GM12878 (cell line): ENCODE data around the gene GPER1. TPM values are rescaled to one million over a fixed set of nuclear protein-coding genes. Genes with fewer than 3 reads are reported as not detected.

Experiments
- ATAC-seq: fragments of 200-7000 bp; cut with Tn5 transposase; 3 replicates; pipeline ENCODE4 v1.9.1; 2020; ENCODE audit warnings: mild to moderate bottlenecking, moderate library complexity
- BruUV-seq: library from RNA; stranded (reverse); fragments of 400-500 nt; replicated peaks from 2 replicates; lab custom pipeline; 2021; lab: Mats Ljungman, UMichigan
- CTCF ChIA-PET: fragments of 300-600 bp; sonication (Branson Sonifier 250); formaldehyde crosslinking; extraction: SDS; loops from one replicate; lab custom pipeline; 2021; ENCODE audit warnings: inconsistent platforms; lab: Yijun Ruan, JAX
- POLR2A ChIA-PET: fragments of 350-600 bp; formaldehyde crosslinking; extraction: SDS; loops from one replicate; lab custom pipeline; 2021; ENCODE audit warnings: inconsistent platforms; lab: Charles Lee
- RAD21 ChIA-PET: fragments of 300-600 bp; sonication (Branson Sonifier 250); formaldehyde crosslinking; loops from one replicate; lab custom pipeline; 2023; ENCODE audit warnings: antibody characterized with exemption; ENCODE audit not compliant: unreplicated experiment; lab: Charles Lee
- SMC1A ChIA-PET: fragments of 300-600 bp; sonication (Branson Sonifier 250); formaldehyde crosslinking; loops from one replicate; lab custom pipeline; 2023; ENCODE audit not compliant: unreplicated experiment, uncharacterized antibody; lab: Charles Lee
- DNase-seq: peaks from one replicate; pipeline ENCODE4 v3.0.0-alpha.2; 2011; ENCODE audit warnings: low read depth, low spot score
- FAIRE-seq: peaks from 3 replicates; lab custom pipeline; 2011; peaks lifted over from hg19 to GRCh38; lab: Jason Lieb, UNC
- H2AFZ ChIP-seq: 2 replicates; pipeline ENCODE4 v1.6.0; 2011; ENCODE audit warnings: low read depth, low read length, control low read depth; ENCODE audit not compliant: control insufficient read depth
- H3K27ac ChIP-seq: 2 replicates; pipeline ENCODE4 v1.5.1; 2011; ENCODE audit warnings: control low read depth; ENCODE audit not compliant: control insufficient read depth, insufficient read depth
- H3K27me3 ChIP-seq, 2 experiments: replicated peaks in 1 of 2; 2 replicates each; pipeline versions ENCODE4 v1.6.0 to v1.6.1; 2011; ENCODE audit warnings: low read length in 1 of 2; ENCODE audit not compliant: control insufficient read depth in 2 of 2, insufficient read depth in 2 of 2
- H3K36me3 ChIP-seq, 2 experiments: 2 replicates each; pipeline ENCODE4 v1.5.1; 2011; ENCODE audit warnings: low read length in 1 of 2; ENCODE audit not compliant: control insufficient read depth in 2 of 2, insufficient read depth in 2 of 2
- H3K4me1 ChIP-seq: 2 replicates; pipeline ENCODE4 v1.6.1; 2011; ENCODE audit warnings: mild to moderate bottlenecking, low read length, moderate library complexity, mixed read lengths; ENCODE audit not compliant: control insufficient read depth, insufficient read depth
- H3K4me2 ChIP-seq: 2 replicates; pipeline ENCODE4 v1.6.0; 2011; ENCODE audit warnings: control low read depth; ENCODE audit not compliant: control insufficient read depth, insufficient read depth
- H3K4me3 ChIP-seq: fragments of 200-600 bp; sonication (generic); 2 replicates; pipeline ENCODE4 v1.5.1; 2016
- H3K79me2 ChIP-seq: 2 replicates; pipeline ENCODE4 v1.6.0; 2011; ENCODE audit warnings: low read length; ENCODE audit not compliant: control insufficient read depth, insufficient read depth
- H3K9ac ChIP-seq: 2 replicates; pipeline ENCODE4 v1.8.0; 2011; ENCODE audit warnings: low read length, control low read depth, mixed read lengths; ENCODE audit not compliant: control insufficient read depth, insufficient read depth
- H3K9me3 ChIP-seq: replicated peaks from 3 replicates; pipeline ENCODE4 v1.5.1; 2011; ENCODE audit warnings: mild to moderate bottlenecking, low read length; ENCODE audit not compliant: control insufficient read depth, insufficient read depth
- H4K20me1 ChIP-seq: 2 replicates; pipeline ENCODE4 v1.6.0; 2011; ENCODE audit not compliant: control insufficient read depth, insufficient read depth
- HDAC6 ChIP-seq: fragments of 200-600 bp; sonication (generic); IDR thresholded peaks from one replicate; pipeline ENCODE4 v1.8.0; 2017; ENCODE audit warnings: antibody characterized with exemption; ENCODE audit not compliant: unreplicated experiment
- MEF2A ChIP-seq: IDR thresholded peaks from 2 replicates; pipeline ENCODE4 v1.6.1; 2011; ENCODE audit warnings: low read depth, mild to moderate bottlenecking, low read length, moderate library complexity; ENCODE audit not compliant: insufficient read depth
- PML ChIP-seq: IDR thresholded peaks from 2 replicates; pipeline ENCODE4 v1.6.1; 2012; ENCODE audit warnings: low read length, inconsistent platforms
- POU2F2 ChIP-seq: IDR thresholded peaks from 3 replicates; pipeline ENCODE4 v1.6.1; 2011; ENCODE audit warnings: low read depth, mild to moderate bottlenecking, low read length, borderline replicate concordance
- RUNX3 ChIP-seq: IDR thresholded peaks from 2 replicates; pipeline ENCODE4 v1.6.1; 2012; ENCODE audit warnings: low read length, inconsistent platforms
- SMARCA5 ChIP-seq: fragments of 450-650 bp; IDR thresholded peaks from 2 replicates; pipeline ENCODE4 v1.6.1; 2017; ENCODE audit warnings: mild to moderate bottlenecking
- ZNF217 ChIP-seq: fragments of 450-650 bp; IDR thresholded peaks from 2 replicates; pipeline ENCODE4 v1.6.1; 2017; ENCODE audit warnings: antibody characterized with exemption, mild to moderate bottlenecking
- WGBS: methylation state at CpG from one replicate; pipeline ENCODE4 v1.1.6; 2016; ENCODE audit warnings: low lambda C conversion rate; ENCODE audit not compliant: insufficient replicate concordance, insufficient coverage; ENCODE audit errors: missing lambda C conversion rate; 5-methylcytosine and 5-hydroxymethylcytosine counted together
- in situ Hi-C: fragments of 300-500 bp; cut with MboI; formaldehyde crosslinking; loops from 9 replicates; pipeline ENCODE4 v1.14.3; 2018; ENCODE audit warnings: mixed read lengths
- intact Hi-C: fragments of 100-400 bp; cut with micrococcal nuclease; formaldehyde crosslinking; loops from one replicate; pipeline ENCODE4 v1.14.2; 2022; ENCODE audit not compliant: unreplicated experiment
- polyA plus RNA-seq, 11 experiments: library from polyadenylated mRNA; depleted of rRNA in 4 of 11; unstranded in 6 of 11; stranded (reverse) in 5 of 11; fragments of >200 nt; fragmentation: Nextera tagmentation in 4 of 11; fragmentation: Illumina TruSeq in 1 of 11; extraction: Ambion mirVana in 4 of 11; extraction: Trizol in 1 of 11; gene quantifications; 1 replicate in 1 of 11; 2 replicates in 10 of 11; pipeline versions ENCODE4 v1.2.1 to v1.2.3, GENCODE V29; 2011 to 2016; ENCODE audit warnings: inconsistent platforms in 2 of 11, missing spikeins in 2 of 11, low read depth in 1 of 11
- total RNA-seq, 4 experiments: library from RNA; depleted of rRNA in 3 of 4; stranded (reverse); fragments of >200 nt in 3 of 4; fragmentation: Illumina TruSeq in 1 of 4; extraction: Trizol in 1 of 4; gene quantifications; 2 replicates each; pipeline versions ENCODE4 v1.2.1 to v1.2.3, GENCODE V29; 2013 to 2021

GPER1 gene
- total and polyA plus RNA-seq, 10 of the 15 experiments (the other 5 are each of a cell fraction or from before 2014, with no cell fraction given): 0.03 to 6.5 (median 2.6) TPM

DNA sequence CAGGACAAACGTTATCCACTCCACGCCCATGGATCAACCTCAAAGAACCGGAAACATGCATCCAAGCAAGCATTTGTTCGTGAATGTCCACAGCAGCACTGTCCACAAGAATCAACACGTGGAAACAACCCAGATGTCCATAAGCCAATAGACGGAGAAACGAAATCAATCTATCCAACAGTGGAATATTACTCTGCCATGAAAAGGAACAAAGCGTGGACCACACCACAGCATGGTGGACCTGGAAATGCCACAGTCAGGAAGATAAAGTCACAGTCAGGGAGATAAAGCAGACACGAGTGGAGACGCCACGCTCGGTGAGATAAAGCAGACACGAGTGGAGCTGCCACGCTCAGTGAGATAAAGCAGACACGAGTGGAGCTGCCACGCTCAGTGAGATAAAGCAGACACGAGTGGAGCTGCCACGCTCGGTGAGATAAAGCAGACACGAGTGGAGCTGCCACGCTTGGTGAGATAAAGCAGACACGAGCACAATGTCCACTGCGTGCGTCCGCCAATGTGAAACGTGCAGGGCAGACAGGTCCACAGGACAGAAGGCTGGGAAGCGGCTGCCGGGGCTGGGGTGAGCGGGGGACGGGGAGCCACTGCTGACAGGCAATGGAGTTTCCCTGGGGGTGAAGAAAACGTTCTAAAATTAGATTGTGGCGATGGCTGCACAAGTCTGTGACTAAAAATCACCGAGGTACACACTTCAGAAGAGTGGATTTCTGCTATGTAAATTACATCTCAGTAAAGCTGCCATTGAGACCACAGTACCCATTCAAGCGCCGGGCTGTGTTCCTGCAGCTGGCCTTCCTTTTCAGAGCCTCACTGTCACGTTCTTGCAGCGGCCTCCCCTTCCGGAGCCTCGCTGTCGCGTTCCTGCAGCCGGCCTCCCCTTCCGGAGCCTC, 10.6 kb downstream of the GPER1 start:
- in situ Hi-C loops: no loop called here
- no peak overlapping the region for H3K4me3 ChIP-seq
- no peak overlapping the region for H3K4me2 ChIP-seq
- no peaks in the 10 kb centered on the region for H4K20me1 ChIP-seq
- RAD21 ChIA-PET: interaction anchor here (1.0 kb wide), 1 partner anchor 53 kb away, joined by 4 read pairs; no protein-coding TSS in a partner anchor
- H3K4me1 ChIP-seq: peaks cover 11% of the 10 kb centered on the region
- DNase-seq (no peak), FAIRE-seq (peak; percentile 59), ATAC-seq (peak; percentile 4; the same call in 1 of the 3 replicates)
- CTCF ChIA-PET: interaction anchor here (0.9 to 1.6 kb wide), 4 partner anchors 33 to 106 kb away, joined by 3 to 6 read pairs (median 4); no protein-coding TSS in a partner anchor
- H3K9me3 ChIP-seq: no peaks in the 10 kb centered on the region; the same call in 2 of the 3 replicates
- TF ChIP-seq RUNX3: peak; percentile 35
- TF ChIP-seq SMARCA5: 0 out of 2 replicates have a peak, but pooled peaks have one; percentile 48
- 0 out of 3 replicates have a peak, but pooled peaks have one; percentile 32 for TF ChIP-seq POU2F2
- no peak for TF ChIP-seq PML
- TF ChIP-seq MEF2A: 0 out of 2 replicates have a peak, but pooled peaks have one; percentile 39
- no peak for TF ChIP-seq HDAC6
- TF ChIP-seq ZNF217: no peak
- peaks cover 1% of the 10 kb centered on the region; the same call in 1 of the 2 replicates for H3K79me2 ChIP-seq
- intact Hi-C loops: no loop called here
- H3K27me3 ChIP-seq: no peaks in the 10 kb centered on the region
- H3K9ac ChIP-seq: no peak overlapping the region
- POLR2A ChIA-PET: no interaction called here
- no peak overlapping the region for H2AFZ ChIP-seq
- SMC1A ChIA-PET: interaction anchor here (1.0 to 1.6 kb wide), 3 partner anchors 11 to 39 kb away, joined by 3 to 7 read pairs (median 3); partner anchors contain the start of gene GPER1
- no peak overlapping the region for H3K27ac ChIP-seq
- WGBS: 59% methylated on average over 42 of the region's 43 CpGs
- H3K36me3 ChIP-seq: peaks cover 1 to 2% of the 10 kb centered on the region in 2 experiments; a peak in 2 of 4 replicates
- BruUV-seq: no TSS peak
